Gastrocnemius medialis (tissue), 4 donors: ENCODE results near the gene UBTFL1. TPM values are rescaled to one million over a fixed set of nuclear protein-coding genes. Genes with fewer than 3 reads are reported as not detected.

Experiments
- ATAC-seq, 2 donors: fragments of 150-250 bp; one replicate each; pipeline ENCODE4 v1.9.1; 2016
- DNase-seq, 2 donors: peaks; one replicate each; pipeline ENCODE4 v3.0.0-alpha.2; 2019
- H3K27ac ChIP-seq, 4 donors: fragments of 200-600 bp; sonication (generic); 1 replicate in 1 of 4; 2 replicates in 3 of 4; pipeline ENCODE4 v1.5.1; 2016 to 2018; ENCODE audit warnings: mild to moderate bottlenecking in 2 of 4, moderate library complexity in 1 of 4
- H3K27me3 ChIP-seq, 3 donors: fragments of 200-600 bp; sonication (generic) in 2 of 3; 1 replicate in 1 of 3; 2 replicates in 2 of 3; pipeline versions ENCODE4 v1.5.1 to v1.6.0; 2016 to 2019; ENCODE audit warnings: mild to moderate bottlenecking in 1 of 3, moderate library complexity in 1 of 3
- H3K36me3 ChIP-seq, 2 donors: fragments of 200-600 bp; sonication (generic) in 1 of 2; one replicate each; pipeline ENCODE4 v1.5.1; 2017 to 2018
- H3K4me1 ChIP-seq, 2 donors: fragments of 200-600 bp; sonication (generic) in 1 of 2; one replicate each; pipeline ENCODE4 v1.5.1; 2016 to 2017; ENCODE audit warnings: mild to moderate bottlenecking in 2 of 2
- H3K4me3 ChIP-seq, 4 donors: fragments of 200-600 bp; sonication (generic) in 3 of 4; 1 replicate in 1 of 4; 2 replicates in 3 of 4; pipeline ENCODE4 v1.5.1; 2016 to 2019; ENCODE audit warnings: mild to moderate bottlenecking in 2 of 4
- H3K9me3 ChIP-seq, 3 donors: fragments of 200-600 bp; sonication (generic) in 2 of 3; 1 replicate in 1 of 3; 2 replicates in 2 of 3; pipeline ENCODE4 v1.5.1; 2016 to 2019
- POLR2A ChIP-seq, 2 donors: fragments of 450-650 bp; IDR thresholded peaks; one replicate each; pipeline ENCODE4 v1.6.1; 2017; ENCODE audit warnings: antibody characterized with exemption in 2 of 2, mild to moderate bottlenecking in 2 of 2, moderate library complexity in 2 of 2
- in situ Hi-C, 4 donors: fragments of 200-750 bp; cut with MboI; loops; one replicate each; pipeline versions ENCODE4 v1.15.0 to v1.8.0; 2017; ENCODE audit warnings: low sequenced_read_pairs in 4 of 4
- intact Hi-C: fragments of 100-400 bp; cut with DNase I; formaldehyde crosslinking; loops from one replicate; pipeline ENCODE4 v1.15.1; 2023; ENCODE audit warnings: low total_unique reads
- total RNA-seq, 4 donors: library from RNA; depleted of rRNA; stranded (reverse); fragments of >200 nt; gene quantifications; one replicate each; pipeline versions ENCODE4 v1.1.0 to v1.2.3, GENCODE V29; 2016
- TF ChIP-seq, protein P1 (sequence below), 5 experiments: fragments of 450-650 bp in 3 of 5; fragments of 200-600 bp in 2 of 5; sonication (generic) in 2 of 5; IDR thresholded peaks in 4 of 5; conservative IDR thresholded peaks in 1 of 5; 1 replicate in 4 of 5; 2 replicates in 1 of 5; pipeline ENCODE4 v1.5.1; 2016 to 2019; ENCODE audit warnings: antibody characterized with exemption in 5 of 5, mild to moderate bottlenecking in 3 of 5, moderate library complexity in 3 of 5

Gene UBTFL1
- total RNA-seq, 4 donors from 2014 or later = not detected

DNA sequence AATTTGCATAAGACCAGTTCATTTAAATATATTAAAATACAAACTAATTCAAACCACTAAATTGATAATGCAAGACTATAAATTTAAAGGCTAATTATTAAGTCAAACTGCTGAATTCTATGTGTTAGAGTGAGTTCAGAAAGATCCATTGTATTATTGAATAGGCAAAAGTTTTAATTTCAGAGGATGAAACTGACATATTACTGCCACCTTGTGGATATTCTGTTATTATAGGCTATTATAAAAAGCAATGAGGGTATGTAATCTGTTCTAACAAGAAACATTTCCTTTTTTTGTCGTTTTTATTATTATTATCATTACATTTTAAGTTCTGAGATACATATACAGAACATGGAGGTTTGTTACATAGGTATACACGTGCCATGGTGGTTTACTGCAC lies 27.8 kb downstream of the UBTFL1 start:
- ATAC-seq (no peak), DNase-seq (no peak)
- Histone ChIP-seq H3K4me1 (no peaks in the 10 kb centered on the region), H3K4me3 (no peak overlapping the region), H3K9me3 (no peaks in the 10 kb centered on the region), H3K36me3 (no peaks in the 10 kb centered on the region), H3K27ac (no peak overlapping the region), H3K27me3 (no peaks in the 10 kb centered on the region)
- in situ Hi-C loops (no loop called here), intact Hi-C loops (no loop called here)
- TF ChIP-seq, protein P1, sequence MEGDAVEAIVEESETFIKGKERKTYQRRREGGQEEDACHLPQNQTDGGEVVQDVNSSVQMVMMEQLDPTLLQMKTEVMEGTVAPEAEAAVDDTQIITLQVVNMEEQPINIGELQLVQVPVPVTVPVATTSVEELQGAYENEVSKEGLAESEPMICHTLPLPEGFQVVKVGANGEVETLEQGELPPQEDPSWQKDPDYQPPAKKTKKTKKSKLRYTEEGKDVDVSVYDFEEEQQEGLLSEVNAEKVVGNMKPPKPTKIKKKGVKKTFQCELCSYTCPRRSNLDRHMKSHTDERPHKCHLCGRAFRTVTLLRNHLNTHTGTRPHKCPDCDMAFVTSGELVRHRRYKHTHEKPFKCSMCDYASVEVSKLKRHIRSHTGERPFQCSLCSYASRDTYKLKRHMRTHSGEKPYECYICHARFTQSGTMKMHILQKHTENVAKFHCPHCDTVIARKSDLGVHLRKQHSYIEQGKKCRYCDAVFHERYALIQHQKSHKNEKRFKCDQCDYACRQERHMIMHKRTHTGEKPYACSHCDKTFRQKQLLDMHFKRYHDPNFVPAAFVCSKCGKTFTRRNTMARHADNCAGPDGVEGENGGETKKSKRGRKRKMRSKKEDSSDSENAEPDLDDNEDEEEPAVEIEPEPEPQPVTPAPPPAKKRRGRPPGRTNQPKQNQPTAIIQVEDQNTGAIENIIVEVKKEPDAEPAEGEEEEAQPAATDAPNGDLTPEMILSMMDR (IDR thresholded peaks at IDR 0.05 in 4 of 5, conservative IDR thresholded peaks at IDR 0.05 in 1 of 5) = no peak
- TF ChIP-seq POLR2A (IDR thresholded peaks at IDR 0.05) = no peak

DNA sequence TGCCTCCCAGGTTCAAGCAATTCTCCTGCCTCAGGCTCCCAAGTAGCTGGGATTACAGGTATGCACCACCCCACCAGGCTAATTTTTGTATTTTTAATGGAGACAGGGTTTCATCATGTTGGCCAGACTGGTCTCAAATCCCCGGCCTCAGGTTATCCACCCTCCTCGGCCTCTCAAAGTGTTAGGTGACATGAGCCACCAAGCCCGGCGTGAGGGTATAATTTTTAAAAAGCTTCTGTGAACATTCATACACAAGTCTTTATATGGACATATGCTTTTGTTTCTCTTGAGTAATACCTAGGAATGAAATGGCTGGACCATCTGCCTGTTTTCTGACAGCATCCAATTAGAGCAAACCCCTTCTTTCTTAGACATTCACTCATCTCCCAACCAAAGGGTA lies 34.4 kb downstream of the UBTFL1 start:
- ATAC-seq (no peak), DNase-seq (no peak)
- in situ Hi-C loops = no loop called here

DNA sequence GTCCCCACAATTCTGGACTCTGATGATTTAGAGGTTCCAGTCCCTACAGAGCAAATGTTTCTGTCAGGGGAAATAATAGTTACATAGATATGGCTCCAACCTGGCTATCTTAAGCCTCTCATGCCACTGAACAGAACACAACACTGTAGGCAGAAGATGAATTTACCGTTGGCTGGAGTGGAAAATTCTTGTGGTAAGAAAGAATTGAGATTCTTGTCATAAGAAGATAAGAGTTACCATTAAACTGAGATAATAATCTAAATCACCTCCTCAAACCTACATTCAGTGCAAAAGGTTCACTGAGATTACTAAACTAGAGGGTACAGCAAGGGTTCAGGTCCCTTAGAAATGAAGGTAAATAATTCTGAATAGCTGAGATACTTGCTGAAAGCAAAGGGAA lies 38.6 kb downstream of the UBTFL1 start:
- Histone ChIP-seq H3K27me3 (no peaks in the 10 kb centered on the region), H3K9me3 (no peaks in the 10 kb centered on the region), H3K4me1 (no peaks in the 10 kb centered on the region), H3K27ac (no peak overlapping the region), H3K4me3 (no peak overlapping the region), H3K36me3 (no peaks in the 10 kb centered on the region)
- intact Hi-C loops = no loop called here
- in situ Hi-C loops = no loop called here
- no peak for TF ChIP-seq POLR2A (IDR thresholded peaks at IDR 0.05)
- TF ChIP-seq, protein P1 (IDR thresholded peaks at IDR 0.05 in 4 of 5, conservative IDR thresholded peaks at IDR 0.05 in 1 of 5) = no peak
- DNase-seq (no peak), ATAC-seq (no peak)

More for the DNA sequence above, 34.4 kb downstream of the UBTFL1 start:
- TF ChIP-seq, protein P1 (IDR thresholded peaks at IDR 0.05 in 4 of 5, conservative IDR thresholded peaks at IDR 0.05 in 1 of 5) = no peak
- no peak for TF ChIP-seq POLR2A (IDR thresholded peaks at IDR 0.05)
- no peak overlapping the region for H3K27ac ChIP-seq
- intact Hi-C loops = no loop called here
- H3K9me3 ChIP-seq = no peaks in the 10 kb centered on the region
- H3K4me1 ChIP-seq = no peaks in the 10 kb centered on the region
- no peaks in the 10 kb centered on the region for H3K27me3 ChIP-seq
- no peak overlapping the region for H3K4me3 ChIP-seq
- H3K36me3 ChIP-seq = no peaks in the 10 kb centered on the region

DNA sequence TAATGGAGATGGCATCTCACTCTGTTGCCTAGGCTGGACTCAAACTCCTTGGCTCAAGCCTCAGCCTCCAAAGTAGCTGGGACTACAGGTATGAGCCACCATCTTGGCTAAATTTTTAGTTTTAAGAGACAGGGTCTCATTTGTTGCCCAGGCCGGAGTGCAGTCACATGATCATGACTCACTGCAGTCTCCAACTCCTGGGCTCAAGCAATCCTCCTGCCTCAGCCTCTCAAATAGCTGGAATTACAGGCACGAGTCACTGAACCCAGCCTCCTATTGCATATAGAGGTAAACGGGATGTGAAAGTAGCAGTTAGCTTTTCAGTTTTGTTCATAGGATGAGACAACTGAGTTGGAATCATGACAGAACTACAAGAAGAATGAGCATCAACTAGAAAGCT lies 39.2 kb downstream of the UBTFL1 start:
- in situ Hi-C loops (no loop called here), intact Hi-C loops (no loop called here)
- H3K27ac ChIP-seq = no peak overlapping the region
- H3K4me1 ChIP-seq = no peaks in the 10 kb centered on the region
- H3K27me3 ChIP-seq = no peaks in the 10 kb centered on the region
- ATAC-seq (no peak), DNase-seq (no peak)
- no peaks in the 10 kb centered on the region for H3K9me3 ChIP-seq
- no peaks in the 10 kb centered on the region for H3K36me3 ChIP-seq
- H3K4me3 ChIP-seq = no peak overlapping the region
- TF ChIP-seq POLR2A (IDR thresholded peaks at IDR 0.05) = no peak
- TF ChIP-seq, protein P1 (IDR thresholded peaks at IDR 0.05 in 4 of 5, conservative IDR thresholded peaks at IDR 0.05 in 1 of 5) = no peak
